ENCODE results near the gene PEMT. TPM values are rescaled to one million over a fixed set of nuclear protein-coding genes. Genes with fewer than 3 reads are reported as not detected.

Gene PEMT
- total and polyA plus RNA-seq, 7 donors, result 5.3 to 21.9 (median 13.5) TPM

DNA sequence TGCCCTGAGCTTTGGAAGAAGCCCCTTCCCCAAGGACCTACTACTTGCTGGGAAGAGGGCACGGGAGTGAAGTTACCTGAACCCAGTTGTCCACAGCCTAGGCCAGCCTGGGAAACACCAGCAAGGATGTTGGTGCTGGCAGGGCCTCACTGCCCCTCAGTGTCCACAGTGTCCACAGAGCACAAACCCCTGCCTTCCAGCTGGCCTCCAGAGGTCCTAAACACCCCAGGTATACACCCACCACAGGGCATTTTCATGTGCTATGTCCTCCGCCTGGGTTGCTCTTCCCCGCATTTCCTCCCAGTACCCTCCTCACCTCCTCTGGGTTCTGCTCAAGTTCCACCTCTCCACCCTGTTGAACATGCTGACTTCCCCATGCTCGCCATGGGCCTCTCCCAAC lies 4.2 kb upstream of the PEMT start:
- DNase-seq, result no peak
- Histone ChIP-seq H3K4me1 (peaks cover 0 to 16% (median 10%) of the 10 kb centered on the region in 4 donors), H3K9me3 (no peaks in the 10 kb centered on the region), H3K36me3 (no peaks in the 10 kb centered on the region), H3K27me3 (no peaks in the 10 kb centered on the region), H3K4me3 (no peak overlapping the region), H3K27ac (no peak overlapping the region)
- no peak for TF ChIP-seq POLR2A (IDR thresholded peaks at IDR 0.05)
- intact Hi-C loops (cut with DNase I), result no loop called here
- 90% methylated on average over 4 of the region's 4 CpGs for WGBS, 2 donors

DNA sequence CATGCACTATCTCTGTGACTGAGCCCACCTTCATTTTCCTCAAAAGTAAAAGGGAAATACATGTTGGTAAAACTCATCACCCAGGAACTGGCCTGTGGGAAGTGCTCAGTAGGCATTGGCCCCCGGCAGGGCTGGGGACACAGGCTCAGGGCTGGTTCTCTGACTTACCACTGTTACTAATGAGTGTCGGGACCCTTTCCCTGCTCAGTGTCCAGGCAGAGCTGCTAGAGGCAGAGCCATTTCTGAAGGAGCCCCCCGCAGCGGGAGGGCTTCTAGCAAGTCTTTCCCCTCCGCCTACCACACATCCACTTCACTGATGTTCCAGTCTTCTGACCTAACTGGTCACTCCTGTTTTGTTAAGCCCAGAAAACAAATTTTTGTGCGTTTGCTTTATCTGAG lies 1.7 kb upstream of the PEMT start:
- Histone ChIP-seq H3K36me3 (no peaks in the 10 kb centered on the region), H3K27me3 (no peaks in the 10 kb centered on the region), H3K27ac (no peak overlapping the region), H3K4me3 (no peak overlapping the region), H3K4me1 (peaks cover 0 to 26% (median 19%) of the 10 kb centered on the region in 4 donors), H3K9me3 (no peaks in the 10 kb centered on the region)
- TF ChIP-seq POLR2A (IDR thresholded peaks at IDR 0.05), result no peak
- TF ChIP-seq, protein P1, sequence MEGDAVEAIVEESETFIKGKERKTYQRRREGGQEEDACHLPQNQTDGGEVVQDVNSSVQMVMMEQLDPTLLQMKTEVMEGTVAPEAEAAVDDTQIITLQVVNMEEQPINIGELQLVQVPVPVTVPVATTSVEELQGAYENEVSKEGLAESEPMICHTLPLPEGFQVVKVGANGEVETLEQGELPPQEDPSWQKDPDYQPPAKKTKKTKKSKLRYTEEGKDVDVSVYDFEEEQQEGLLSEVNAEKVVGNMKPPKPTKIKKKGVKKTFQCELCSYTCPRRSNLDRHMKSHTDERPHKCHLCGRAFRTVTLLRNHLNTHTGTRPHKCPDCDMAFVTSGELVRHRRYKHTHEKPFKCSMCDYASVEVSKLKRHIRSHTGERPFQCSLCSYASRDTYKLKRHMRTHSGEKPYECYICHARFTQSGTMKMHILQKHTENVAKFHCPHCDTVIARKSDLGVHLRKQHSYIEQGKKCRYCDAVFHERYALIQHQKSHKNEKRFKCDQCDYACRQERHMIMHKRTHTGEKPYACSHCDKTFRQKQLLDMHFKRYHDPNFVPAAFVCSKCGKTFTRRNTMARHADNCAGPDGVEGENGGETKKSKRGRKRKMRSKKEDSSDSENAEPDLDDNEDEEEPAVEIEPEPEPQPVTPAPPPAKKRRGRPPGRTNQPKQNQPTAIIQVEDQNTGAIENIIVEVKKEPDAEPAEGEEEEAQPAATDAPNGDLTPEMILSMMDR (IDR thresholded peaks at IDR 0.05), result no peak
- no peak for TF ChIP-seq POLR2AphosphoS5 (IDR thresholded peaks at IDR 0.05)
- no peak for TF ChIP-seq EP300 (IDR thresholded peaks at IDR 0.05)
- no peak for DNase-seq
- 87 to 88% methylated on average over 6 of the region's 6 CpGs for WGBS, 2 donors
- intact Hi-C loops (cut with DNase I), result loop anchor here (5.0 kb wide), 1 partner anchor 116 kb away; the partner anchor contains the start of gene MED9

DNA sequence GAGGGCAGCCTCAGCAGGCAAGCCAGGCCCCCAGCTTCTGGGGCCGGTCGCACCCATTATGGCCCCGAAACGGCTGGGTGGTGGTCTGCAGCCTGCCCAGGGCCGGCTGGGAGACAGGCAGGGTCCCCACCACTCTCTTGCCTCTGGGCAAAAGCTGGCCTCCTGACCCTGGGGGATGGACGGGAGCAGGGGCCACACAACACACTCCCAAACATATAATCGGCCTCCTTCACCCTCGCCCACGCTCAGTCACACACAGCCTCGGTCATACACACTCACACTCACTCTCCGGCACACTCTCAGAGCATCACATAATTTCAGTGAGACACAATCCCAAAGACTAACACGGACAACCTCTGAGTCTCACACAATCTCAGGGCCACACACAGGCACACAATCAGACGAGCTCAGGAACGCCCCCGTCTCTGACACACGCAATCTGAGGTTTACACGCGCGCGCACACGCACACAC lies 589 bp downstream of the PEMT start:
- Histone ChIP-seq H3K27me3 (no peaks in the 10 kb centered on the region), H3K4me3 (peak overlapping the region; percentile 65 to 81 (median 74)), H3K36me3 (no peaks in the 10 kb centered on the region), H3K4me1 (peaks cover 0 to 35% (median 22%) of the 10 kb centered on the region in 4 donors), H3K9me3 (no peaks in the 10 kb centered on the region), H3K27ac (peak overlapping the region; percentile 84 to 92 (median 89))
- DNase-seq, result no peak
- no peak for TF ChIP-seq POLR2A (IDR thresholded peaks at IDR 0.05)
- TF ChIP-seq EP300 (IDR thresholded peaks at IDR 0.05), result no peak
- TF ChIP-seq, protein P1 (IDR thresholded peaks at IDR 0.05), result no peak
- TF ChIP-seq POLR2AphosphoS5 (IDR thresholded peaks at IDR 0.05), result no peak
- WGBS, 2 donors, result 2% methylated on average over 21 of the region's 21 CpGs
- intact Hi-C loops (cut with DNase I), result loop anchor here (2.0 to 5.0 kb wide), 2 partner anchors 94 to 114 kb away; partner anchors contain the start of genes MED9 and RASD1

DNA sequence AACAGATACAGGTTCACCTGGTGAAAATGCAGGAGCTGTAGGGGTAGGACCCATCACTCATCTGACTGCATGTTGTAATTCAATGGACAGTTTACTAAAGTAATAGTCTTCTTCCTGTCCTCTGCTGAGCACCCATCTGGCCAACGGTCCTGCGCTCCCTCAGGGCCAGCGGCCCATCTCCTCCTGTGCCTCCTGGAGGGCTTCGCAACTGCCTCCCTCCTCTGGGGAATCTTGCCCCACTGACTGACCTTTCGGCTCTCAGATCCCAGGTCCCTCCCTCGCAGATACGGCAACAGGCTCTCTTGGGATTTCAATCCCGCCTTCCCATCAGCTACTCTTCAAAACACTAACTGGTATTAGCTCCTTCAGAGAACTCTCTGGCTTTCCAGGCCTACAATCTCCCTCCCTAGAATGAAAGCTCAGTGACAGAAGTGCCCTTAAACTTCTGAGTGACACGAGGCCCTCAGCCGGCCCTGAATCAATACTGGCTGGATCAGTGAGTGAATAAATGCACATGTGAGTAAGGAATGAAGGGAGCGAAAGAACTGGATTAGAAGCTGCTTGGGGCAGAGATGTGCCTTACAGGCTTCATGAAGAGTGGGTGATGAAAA lies 1.3 kb downstream of the PEMT start:
- Histone ChIP-seq H3K27me3 (no peaks in the 10 kb centered on the region), H3K9me3 (no peaks in the 10 kb centered on the region), H3K4me1 (peaks cover 0 to 35% (median 22%) of the 10 kb centered on the region in 4 donors), H3K36me3 (no peaks in the 10 kb centered on the region), H3K4me3 (peak overlapping the region in 3 of 4 donors; percentile 65 to 79 (median 68)), H3K27ac (peak overlapping the region in 3 of 4 donors; percentile 84 to 89 (median 89))
- DNase-seq, result no peak
- intact Hi-C loops (cut with DNase I), result loop anchor here (2.0 to 5.0 kb wide), 2 partner anchors 93 to 113 kb away; partner anchors contain the start of genes MED9 and RASD1
- WGBS, 2 donors, result 71 to 74% methylated on average over 11 of the region's 11 CpGs
- no peak for TF ChIP-seq POLR2A (IDR thresholded peaks at IDR 0.05)

DNA sequence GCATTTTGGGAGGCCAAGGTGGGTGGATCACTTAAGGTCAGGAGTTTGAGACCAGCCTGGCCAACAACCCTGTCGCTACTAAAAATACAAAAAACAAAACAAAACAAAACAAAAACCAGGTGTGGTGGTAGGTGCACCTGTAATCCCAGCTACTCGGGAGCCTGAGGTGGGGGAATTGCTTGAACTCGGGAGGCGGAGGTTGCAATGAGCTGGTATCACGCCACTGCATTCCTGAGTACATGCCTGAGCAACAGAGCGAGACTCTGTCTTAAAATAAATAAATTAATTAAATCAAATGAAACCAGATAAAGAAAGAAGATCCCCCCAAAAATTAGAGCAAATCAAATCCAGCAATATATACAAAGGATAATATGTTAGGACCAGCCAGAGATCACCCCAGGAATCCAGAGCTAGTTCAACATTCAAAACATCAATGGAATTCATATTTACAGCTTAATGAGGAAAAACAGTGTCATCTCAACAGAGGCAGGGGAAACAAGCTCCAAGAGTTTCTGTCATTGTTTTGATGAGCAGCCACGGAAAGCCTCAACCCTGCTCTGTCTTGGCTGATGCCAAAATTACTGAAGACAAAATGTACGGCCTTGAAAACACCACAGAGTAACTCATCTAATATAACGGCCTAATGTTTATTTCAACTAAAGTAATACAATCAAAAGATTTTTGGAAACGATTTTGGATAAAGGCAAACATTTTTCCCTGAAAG lies 3.7 kb downstream of the PEMT start:
- H3K4me3 ChIP-seq, result no peak overlapping the region
- peak overlapping the region in 2 of 4 donors; percentile 32 to 34 for H3K27ac ChIP-seq
- H3K4me1 ChIP-seq, result peaks cover 0 to 29% (median 20%) of the 10 kb centered on the region in 4 donors
- H3K27me3 ChIP-seq, result no peaks in the 10 kb centered on the region
- TF ChIP-seq EP300 (IDR thresholded peaks at IDR 0.05), result no peak
- TF ChIP-seq, protein P1 (IDR thresholded peaks at IDR 0.05), result no peak
- TF ChIP-seq POLR2AphosphoS5 (IDR thresholded peaks at IDR 0.05), result no peak
- TF ChIP-seq POLR2A (IDR thresholded peaks at IDR 0.05), result no peak
- WGBS, 2 donors, result 86 to 88% methylated on average over 10 of the region's 10 CpGs
- no peaks in the 10 kb centered on the region for H3K9me3 ChIP-seq
- DNase-seq, result no peak
- intact Hi-C loops (cut with DNase I), result no loop called here
- no peaks in the 10 kb centered on the region for H3K36me3 ChIP-seq

All from sigmoid colon (tissue), 7 donors.